ENCODE data around the gene CFAP45. TPM values are rescaled to one million over a fixed set of nuclear protein-coding genes. Genes with fewer than 3 reads are reported as not detected.
"Not testable (repeated sequence)": the region's sequence is repeated elsewhere in the genome, so short reads cannot be mapped to it uniquely, and the experiment has no call there.

Gene CFAP45
- total RNA-seq, 1 donor from 2014 or later: 0.47 TPM

GRCh38 chr1:159900755-159901360 lies 893 bp upstream of the CFAP45 start:
- DNase-seq: no peak

- DNase-seq: not testable (repeated sequence)
Measured at GRCh38 chr1:159899634-159900033, 331 bp downstream of the CFAP45 start.

GRCh38 chr1:159898527-159898926 lies 1.4 kb downstream of the CFAP45 start:
- DNase-seq: no peak

GRCh38 chr1:159897962-159898361 lies 2.0 kb downstream of the CFAP45 start:
- no peak for DNase-seq

GRCh38 chr1:159896546-159896930 lies 3.4 kb downstream of the CFAP45 start:
- no peak for DNase-seq

- no peak for DNase-seq
Measured at GRCh38 chr1:159895836-159896545, 4.0 kb downstream of the CFAP45 start.

- DNase-seq: no peak
Measured at GRCh38 chr1:159895286-159895685, 4.7 kb downstream of the CFAP45 start.

- no peak for DNase-seq
Measured at GRCh38 chr1:159892944-159893343, 7.0 kb downstream of the CFAP45 start.

GRCh38 chr1:159891275-159892157 lies 8.4 kb downstream of the CFAP45 start:
- peak; percentile 67 for DNase-seq

GRCh38 chr1:159890390-159890789 lies 9.6 kb downstream of the CFAP45 start:
- DNase-seq: no peak

GRCh38 chr1:159889821-159890252 lies 10.1 kb downstream of the CFAP45 start:
- no peak for DNase-seq

GRCh38 chr1:159889202-159889601 lies 10.8 kb downstream of the CFAP45 start:
- no peak for DNase-seq

GRCh38 chr1:159884296-159884695 lies 15.7 kb downstream of the CFAP45 start:
- no peak for DNase-seq

GRCh38 chr1:159883134-159883533 lies 16.8 kb downstream of the CFAP45 start:
- no peak for DNase-seq

GRCh38 chr1:159882527-159882862 lies 17.5 kb downstream of the CFAP45 start:
- no peak for DNase-seq

GRCh38 chr1:159881622-159882526 lies 18.1 kb downstream of the CFAP45 start:
- no peak for DNase-seq

- no peak for DNase-seq
Measured at GRCh38 chr1:159880430-159880829, 19.5 kb downstream of the CFAP45 start.

- no peak for DNase-seq
Measured at GRCh38 chr1:159879977-159880376, 20.0 kb downstream of the CFAP45 start.

GRCh38 chr1:159879136-159879535 lies 20.8 kb downstream of the CFAP45 start:
- no peak for DNase-seq

- no peak for DNase-seq
Measured at GRCh38 chr1:159877695-159878444, 22.1 kb downstream of the CFAP45 start.

- no peak for DNase-seq
Measured at GRCh38 chr1:159873530-159874143, 26.3 kb downstream of the CFAP45 start.

Measured in occipital lobe (tissue), 2 donors.